Hepatocyte (in vitro differentiated cells): ENCODE results near the gene TMCC1. TPM values are rescaled to one million over a fixed set of nuclear protein-coding genes. Genes with fewer than 3 reads are reported as not detected.

Source experiments
- DNase-seq: peaks from one replicate; pipeline ENCODE4 v3.0.0-alpha.2; 2016; ENCODE audit warnings: low spot score
- H2AFZ ChIP-seq: fragments of 200-600 bp; sonication (generic); 2 replicates; pipeline ENCODE4 v1.6.0; 2016; ENCODE audit warnings: antibody characterized with exemption, mild to moderate bottlenecking
- H3K27ac ChIP-seq: fragments of 200-600 bp; sonication (generic); 2 replicates; pipeline ENCODE4 v1.5.1; 2016; ENCODE audit warnings: mild to moderate bottlenecking
- H3K27me3 ChIP-seq: fragments of 200-600 bp; sonication (generic); 2 replicates; pipeline ENCODE4 v1.6.1; 2016
- H3K36me3 ChIP-seq: fragments of 200-600 bp; sonication (generic); replicated peaks from 2 replicates; pipeline ENCODE4 v1.5.1; 2016; ENCODE audit warnings: low read depth; ENCODE audit not compliant: insufficient read depth
- H3K4me1 ChIP-seq: fragments of 200-600 bp; sonication (generic); 2 replicates; pipeline ENCODE4 v1.5.1; 2016; ENCODE audit warnings: mild to moderate bottlenecking, moderate library complexity; ENCODE audit not compliant: insufficient read depth
- H3K4me2 ChIP-seq: fragments of 200-600 bp; sonication (generic); 2 replicates; pipeline ENCODE4 v1.6.0; 2016
- H3K4me3 ChIP-seq: fragments of 200-600 bp; sonication (generic); 2 replicates; pipeline ENCODE4 v1.5.1; 2016; ENCODE audit warnings: mild to moderate bottlenecking
- H3K79me2 ChIP-seq: fragments of 200-600 bp; sonication (generic); 2 replicates; pipeline ENCODE4 v1.6.0; 2017; ENCODE audit warnings: mild to moderate bottlenecking
- H3K9me2 ChIP-seq: fragments of 200-600 bp; sonication (generic); replicated peaks from 2 replicates; pipeline ENCODE4 v1.6.0; 2017; ENCODE audit warnings: mild to moderate bottlenecking; ENCODE audit not compliant: insufficient read depth
- H3K9me3 ChIP-seq: fragments of 200-600 bp; sonication (generic); 2 replicates; pipeline ENCODE4 v1.5.1; 2016; ENCODE audit warnings: low read depth, mild to moderate bottlenecking
- H4K20me1 ChIP-seq: fragments of 200-600 bp; sonication (generic); 2 replicates; pipeline ENCODE4 v1.6.0; 2016; ENCODE audit warnings: mild to moderate bottlenecking; ENCODE audit not compliant: insufficient read depth, poor library complexity, severe bottlenecking
- CTCF ChIP-seq: fragments of 200-600 bp; sonication (generic); IDR thresholded peaks from 2 replicates; pipeline ENCODE4 v1.5.1; 2016; ENCODE audit warnings: antibody characterized with exemption, mild to moderate bottlenecking; ENCODE audit not compliant: poor library complexity
- EZH2 ChIP-seq: fragments of 200-600 bp; sonication (generic); IDR thresholded peaks from 2 replicates; pipeline ENCODE4 v1.6.1; 2016; ENCODE audit warnings: antibody characterized with exemption, mild to moderate bottlenecking, borderline replicate concordance
- EZH2phosphoT487 ChIP-seq: fragments of 200-600 bp; sonication (generic); IDR thresholded peaks from one replicate; pipeline ENCODE4 v1.6.1; 2018; ENCODE audit warnings: antibody characterized with exemption, mild to moderate bottlenecking, low read depth, moderate library complexity; ENCODE audit not compliant: unreplicated experiment, severe bottlenecking
- WGBS: methylation state at CpG from one replicate; pipeline ENCODE4 v1.1.6; 2016; ENCODE audit warnings: low lambda C conversion rate; ENCODE audit errors: missing lambda C conversion rate; 5-methylcytosine and 5-hydroxymethylcytosine counted together
- polyA plus RNA-seq: library from polyadenylated mRNA; unstranded; fragments of >200 nt; fragmentation: Nextera tagmentation; extraction: Ambion mirVana; gene quantifications from 2 replicates; pipeline ENCODE4 v1.2.1, GENCODE V29; 2016
- total RNA-seq: library from RNA; depleted of rRNA; stranded (reverse); fragments of >200 nt; gene quantifications from 2 replicates; pipeline ENCODE4 v1.2.3, GENCODE V29; 2014

Gene TMCC1
- total and polyA plus RNA-seq, 2 experiments from 2014 or later = 7.0 to 17.3 TPM

DNA sequence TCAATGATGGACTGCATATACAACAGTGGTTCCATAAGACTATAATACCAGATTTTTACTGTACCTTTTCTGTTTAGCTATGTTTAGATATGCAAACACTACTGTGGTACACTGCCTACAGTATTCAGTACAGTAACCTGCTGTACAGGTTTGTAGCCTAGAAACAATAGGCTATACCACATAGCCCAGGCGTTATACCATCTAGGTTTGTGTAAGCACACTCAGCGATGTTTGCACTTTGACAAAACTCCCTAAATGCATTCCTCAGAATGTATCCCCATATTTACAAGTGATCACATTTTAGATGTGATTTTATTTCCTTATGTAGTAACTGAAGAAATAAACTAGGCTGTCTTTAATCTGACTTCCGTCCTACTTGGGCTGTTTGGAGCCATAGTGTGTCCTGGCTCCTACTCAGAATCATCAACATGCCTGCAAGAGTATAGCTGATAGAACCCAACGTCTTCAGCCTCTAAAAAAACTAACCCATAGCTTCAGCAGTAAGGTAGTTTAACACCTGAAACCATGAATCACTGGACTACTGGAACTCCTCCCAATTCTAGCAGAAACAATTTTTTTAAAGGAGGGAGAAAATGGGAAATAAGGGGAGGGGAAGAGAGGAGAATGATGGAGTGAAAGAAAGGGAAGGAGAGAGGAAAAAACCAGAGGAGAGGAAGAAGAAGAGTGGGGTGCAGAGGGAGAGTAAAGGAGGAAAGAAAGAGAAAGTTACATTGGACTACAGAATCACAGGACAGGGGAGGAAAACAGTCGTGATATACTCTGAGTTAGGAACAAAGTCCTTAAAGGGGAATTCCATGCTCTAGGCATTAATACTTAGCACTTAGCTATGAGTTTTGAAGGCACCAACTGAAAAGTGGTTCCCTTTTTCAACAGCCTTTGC lies 219.4 kb downstream of the TMCC1 start:
- 64% methylated on average over 5 of the region's 5 CpGs for WGBS
- Histone ChIP-seq H3K27me3 (no peaks in the 10 kb centered on the region), H3K4me1 (peaks cover 20% of the 10 kb centered on the region), H3K36me3 (no peaks in the 10 kb centered on the region), H3K4me3 (no peak overlapping the region), H3K79me2 (peaks cover 49% of the 10 kb centered on the region), H3K4me2 (peak overlapping the region; percentile 63), H3K27ac (peak overlapping the region; percentile 80), H2AFZ (no peak overlapping the region), H3K9me3 (no peaks in the 10 kb centered on the region), H3K9me2 (no peaks in the 10 kb centered on the region), H4K20me1 (no peaks in the 10 kb centered on the region)
- TF ChIP-seq CTCF (no peak), EZH2phosphoT487 (no peak), EZH2 (no peak)
- DNase-seq = peak; percentile 26

DNA sequence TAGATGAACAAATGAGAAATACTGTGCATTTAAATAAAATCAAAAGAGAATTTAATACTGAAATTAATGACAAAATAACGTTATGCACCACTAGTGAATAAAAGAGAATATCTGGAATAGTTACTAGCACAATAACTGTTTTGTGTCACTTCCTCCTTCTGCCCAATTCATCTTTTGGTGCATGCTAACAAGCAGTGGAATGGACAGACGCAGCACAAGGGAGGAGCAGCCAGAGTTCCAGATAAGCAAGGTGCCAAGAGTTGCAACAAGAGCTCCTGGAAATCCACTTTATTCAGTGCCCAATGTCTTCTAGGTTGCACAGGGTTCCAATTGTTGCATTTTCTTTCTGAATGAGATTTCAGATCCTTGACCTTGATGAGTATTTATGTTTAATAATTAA lies 220.5 kb downstream of the TMCC1 start:
- H3K79me2 ChIP-seq = peaks cover 44% of the 10 kb centered on the region
- 73% methylated on average over 2 of the region's 2 CpGs for WGBS

GRCh38 chr3:129672412-129672811 lies 221.1 kb downstream of the TMCC1 start:
- DNase-seq = no peak
- H3K4me3 ChIP-seq = no peak overlapping the region
- H3K4me2 ChIP-seq = no peak overlapping the region
- no peaks in the 10 kb centered on the region for H3K27me3 ChIP-seq
- peaks cover 20% of the 10 kb centered on the region for H3K4me1 ChIP-seq
- H3K9me2 ChIP-seq = no peaks in the 10 kb centered on the region
- H2AFZ ChIP-seq = no peak overlapping the region
- TF ChIP-seq EZH2phosphoT487 (no peak), CTCF (no peak), EZH2 (no peak)
- H3K36me3 ChIP-seq = no peaks in the 10 kb centered on the region
- no peak overlapping the region for H3K27ac ChIP-seq
- H4K20me1 ChIP-seq = no peaks in the 10 kb centered on the region
- WGBS = 83% methylated on average over 1 of the region's 1 CpG
- H3K79me2 ChIP-seq = peaks cover 50% of the 10 kb centered on the region
- no peaks in the 10 kb centered on the region for H3K9me3 ChIP-seq

More for the DNA sequence above, 220.5 kb downstream of the TMCC1 start:
- Histone ChIP-seq H3K9me2 (no peaks in the 10 kb centered on the region), H3K4me1 (peaks cover 20% of the 10 kb centered on the region), H3K4me2 (no peak overlapping the region), H3K4me3 (no peak overlapping the region), H4K20me1 (no peaks in the 10 kb centered on the region), H3K36me3 (no peaks in the 10 kb centered on the region), H3K9me3 (no peaks in the 10 kb centered on the region), H2AFZ (no peak overlapping the region), H3K27ac (no peak overlapping the region), H3K27me3 (no peaks in the 10 kb centered on the region)
- TF ChIP-seq EZH2phosphoT487 (no peak), CTCF (no peak), EZH2 (no peak)
- DNase-seq = no peak
